Smooth muscle cell of the brain vasculature (primary cell): ENCODE measurements around the gene UBE2L3.

Experiments
- DNase-seq: peaks from one replicate; pipeline ENCODE4 v3.0.0-alpha.2; 2012; ENCODE audit warnings: low read depth, low spot score

UBE2L3 gene

DNA sequence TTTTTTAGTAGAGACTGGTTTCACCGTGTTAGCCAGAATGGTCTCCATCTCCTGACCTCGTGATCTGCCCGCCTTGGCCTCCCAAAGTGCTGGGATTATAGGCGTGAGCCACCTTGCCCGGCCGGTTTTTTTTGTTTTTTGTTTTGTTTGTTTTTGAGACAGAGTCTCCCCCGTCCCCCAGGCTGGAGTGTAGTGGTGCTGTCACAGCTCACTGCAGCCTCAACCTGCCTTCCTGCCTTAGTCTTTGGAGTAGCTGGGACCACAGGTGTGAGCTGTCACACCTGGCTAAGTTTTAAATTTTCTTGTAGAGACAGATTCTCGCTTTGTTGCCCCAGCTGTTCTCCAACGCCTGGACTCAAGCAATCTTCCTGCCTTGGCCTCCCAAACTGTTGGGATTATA is 101.5 kb downstream of the UBE2L3 start:
- DNase-seq, result no peak

DNA sequence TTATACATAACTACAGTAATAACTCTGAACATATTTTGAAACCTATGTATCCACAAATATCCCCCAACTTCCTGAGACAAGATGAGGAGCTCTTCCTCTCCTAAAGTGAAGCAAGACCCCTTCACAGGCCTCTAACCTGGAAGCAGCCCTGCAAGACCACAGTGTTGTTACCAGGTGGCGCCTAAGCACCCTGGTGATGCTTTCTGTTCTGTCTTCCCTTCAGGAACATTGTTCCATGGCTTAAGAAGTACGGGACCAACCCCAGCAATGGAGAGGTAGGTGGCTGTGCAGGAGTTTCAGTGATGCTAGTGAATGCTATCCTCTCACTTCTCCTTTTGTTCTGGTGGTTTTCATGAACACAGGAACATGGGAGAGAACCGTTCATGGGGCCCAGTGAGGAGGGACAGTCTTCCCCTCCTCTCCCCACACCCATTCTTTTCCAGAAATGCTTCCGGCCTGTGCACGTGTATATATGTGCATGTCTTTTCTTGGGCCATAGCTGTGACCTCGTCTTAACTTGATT is 104.7 kb downstream of the UBE2L3 start:
- DNase-seq, result no peak
